A549 (cell line): ENCODE results near the gene IL3. TPM values are rescaled to one million over a fixed set of nuclear protein-coding genes. Genes with fewer than 3 reads are reported as not detected.

Experiments
- ATAC-seq, 2 experiments: fragments of 200-7000 bp in 1 of 2; fragments of >200 bp in 1 of 2; cut with Nextera tagmentation in 1 of 2; cut with Tn5 transposase in 1 of 2; 3 replicates each; pipeline versions ENCODE4 v1.8.0 to v1.9.1; 2018 to 2020; ENCODE audit warnings: mild to moderate bottlenecking in 1 of 2, moderate library complexity in 1 of 2
- CTCF ChIA-PET: fragments of 300-600 bp; sonication (Branson Sonifier 250); formaldehyde crosslinking; extraction: SDS; loops from one replicate; lab custom pipeline; 2021; ENCODE audit warnings: antibody characterized with exemption, inconsistent platforms; lab: Yijun Ruan, JAX
- POLR2A ChIA-PET: fragments of 350-600 bp; formaldehyde crosslinking; extraction: SDS; loops from one replicate; lab custom pipeline; 2021; ENCODE audit warnings: antibody characterized with exemption, inconsistent platforms; lab: Yijun Ruan, JAX
- DNase-seq, 2 experiments: peaks; one replicate each; pipeline versions ENCODE4 v3.0.0 to v3.0.0-alpha.2; 2011 to 2016; ENCODE audit warnings: low read depth in 1 of 2, low spot score in 1 of 2
- FAIRE-seq: peaks from 2 replicates; lab custom pipeline; 2011; peaks lifted over from hg19 to GRCh38; lab: Jason Lieb, UNC
- H3K27ac ChIP-seq, 2 experiments: fragments of >200 bp; sonication (Bioruptor Twin); formaldehyde crosslinking; 3 replicates each; pipeline ENCODE4 v1.5.1; 2016 to 2017
- H3K4me1 ChIP-seq: fragments of >200 bp; sonication (Bioruptor Twin); formaldehyde crosslinking; 3 replicates; pipeline ENCODE4 v1.6.1; 2016
- H3K4me2 ChIP-seq: fragments of >200 bp; sonication (Bioruptor Twin); formaldehyde crosslinking; 3 replicates; pipeline ENCODE4 v1.6.1; 2016
- H3K4me3 ChIP-seq: fragments of >200 bp; sonication (Bioruptor Twin); formaldehyde crosslinking; 3 replicates; pipeline ENCODE4 v1.5.1; 2016
- H3K9me3 ChIP-seq: fragments of >200 bp; sonication (Bioruptor Twin); formaldehyde crosslinking; 3 replicates; pipeline ENCODE4 v1.6.1; 2016
- CHD2 ChIP-seq: fragments of 150-350 bp; IDR thresholded peaks from 2 replicates; pipeline ENCODE4 v1.6.1; 2014; ENCODE audit warnings: low read length; ENCODE audit not compliant: partially characterized antibody
- EHMT2 ChIP-seq: fragments of 200-600 bp; sonication (generic); IDR thresholded peaks from 2 replicates; pipeline ENCODE4 v1.6.1; 2016; ENCODE audit warnings: antibody characterized with exemption, low read depth, mild to moderate bottlenecking, moderate library complexity
- ESRRA ChIP-seq: fragments of 150-350 bp; IDR thresholded peaks from 2 replicates; pipeline ENCODE4 v1.6.1; 2014; ENCODE audit warnings: mild to moderate bottlenecking, low read length, borderline replicate concordance
- FOXS1 ChIP-seq: fragments of 250-450 bp; sonication (Bioruptor Pico); IDR thresholded peaks from 2 replicates; pipeline ENCODE4 v1.5.0; 2020; ENCODE audit warnings: mild to moderate bottlenecking, moderate library complexity
- GATA3 ChIP-seq: IDR thresholded peaks from 2 replicates; pipeline ENCODE4 v1.6.1; 2012; ENCODE audit warnings: borderline replicate concordance
- HOXB13 ChIP-seq: fragments of 250-450 bp; sonication (Bioruptor Pico); IDR thresholded peaks from 2 replicates; pipeline ENCODE4 v1.5.0; 2020; ENCODE audit warnings: low read depth, mild to moderate bottlenecking, moderate library complexity
- JUN ChIP-seq, 2 experiments: fragments of >200 bp; sonication (Bioruptor Twin); formaldehyde crosslinking; IDR thresholded peaks; 2 replicates in 1 of 2; 3 replicates in 1 of 2; pipeline ENCODE4 v1.6.1; 2016 to 2017
- MAFK ChIP-seq: fragments of 450-650 bp; IDR thresholded peaks from 2 replicates; pipeline ENCODE4 v1.6.1; 2014; ENCODE audit not compliant: partially characterized antibody
- MYC ChIP-seq: IDR thresholded peaks from 2 replicates; pipeline ENCODE4 v1.6.1; 2012; ENCODE audit warnings: mild to moderate bottlenecking, inconsistent platforms, low read length, improper control_type of control experiment, borderline replicate concordance
- NPAS2 ChIP-seq: fragments of 250-450 bp; sonication (Bioruptor Pico); IDR thresholded peaks from 2 replicates; pipeline ENCODE4 v1.8.0; 2022; ENCODE audit warnings: mild to moderate bottlenecking, moderate library complexity, borderline replicate concordance
- NR3C1 ChIP-seq: fragments of >200 bp; sonication (Bioruptor Twin); formaldehyde crosslinking; IDR thresholded peaks from 3 replicates; pipeline ENCODE4 v1.6.1; 2017
- PHF8 ChIP-seq: fragments of 200-600 bp; sonication (generic); IDR thresholded peaks from 2 replicates; pipeline ENCODE4 v1.6.1; 2016; ENCODE audit warnings: low read depth, mild to moderate bottlenecking, antibody characterized with exemption, moderate library complexity, borderline replicate concordance
- POLR2AphosphoS2 ChIP-seq: conservative IDR thresholded peaks from 2 replicates; pipeline ENCODE4 v1.6.1; 2012; ENCODE audit warnings: low read length, improper control_type of control experiment, inconsistent platforms
- RCOR1 ChIP-seq: fragments of 150-350 bp; IDR thresholded peaks from 2 replicates; pipeline ENCODE4 v1.6.1; 2014; ENCODE audit warnings: antibody characterized with exemption, low read length, low read depth
- RNF2 ChIP-seq: fragments of 200-600 bp; sonication (generic); IDR thresholded peaks from 2 replicates; pipeline ENCODE4 v1.6.1; 2016; ENCODE audit warnings: low read depth, mild to moderate bottlenecking, antibody characterized with exemption, moderate library complexity, borderline replicate concordance
- TP53 ChIP-seq: fragments of 250-450 bp; sonication (Bioruptor Pico); IDR thresholded peaks from 2 replicates; pipeline ENCODE4 v1.5.0; 2021; ENCODE audit warnings: mild to moderate bottlenecking, moderate library complexity
- ZC3H11A ChIP-seq: fragments of 450-650 bp; IDR thresholded peaks from 2 replicates; pipeline ENCODE4 v1.6.1; 2014; ENCODE audit warnings: antibody characterized with exemption, mild to moderate bottlenecking
- ZFP36 ChIP-seq: fragments of 450-650 bp; IDR thresholded peaks from 2 replicates; pipeline ENCODE4 v1.6.1; 2014; ENCODE audit warnings: borderline replicate concordance; ENCODE audit not compliant: partially characterized antibody
- ZNF302 ChIP-seq: fragments of 250-450 bp; sonication (Bioruptor Pico); IDR thresholded peaks from 2 replicates; pipeline ENCODE4 v1.9.0; 2021; ENCODE audit warnings: inconsistent platforms, mild to moderate bottlenecking, moderate library complexity
- ZSCAN20 ChIP-seq: fragments of 250-450 bp; sonication (Bioruptor Pico); IDR thresholded peaks from 2 replicates; pipeline ENCODE4 v1.8.0; 2022; ENCODE audit warnings: mild to moderate bottlenecking, moderate library complexity
- WGBS: methylation state at CpG from one replicate; pipeline ENCODE4 v1.1.6; 2017; ENCODE audit errors: missing lambda C conversion rate; 5-methylcytosine and 5-hydroxymethylcytosine counted together
- polyA plus RNA-seq, 4 experiments: library from polyadenylated mRNA; depleted of rRNA in 3 of 4; stranded (reverse); fragments of >200 nt; fragmentation: RNase III in 1 of 4; extraction: RNeasy Plus Mini Kit Qiagen cat#74134 plus additional on column Dnase treatment in 1 of 4; gene quantifications; 2 replicates in 3 of 4; 3 replicates in 1 of 4; pipeline ENCODE4 v1.2.3, GENCODE V29; 2011 to 2017
- TF ChIP-seq, protein P1 (sequence below): fragments of >200 bp; sonication (Bioruptor Twin); formaldehyde crosslinking; IDR thresholded peaks from 2 replicates; pipeline ENCODE4 v1.6.1; 2016
- TF ChIP-seq, protein P2 (sequence below): fragments of 250-450 bp; sonication (Bioruptor Pico); IDR thresholded peaks from 2 replicates; pipeline ENCODE4 v1.5.0; 2020; ENCODE audit warnings: low read depth, mild to moderate bottlenecking, moderate library complexity

Gene IL3
- polyA plus RNA-seq, 2 of the 4 experiments (the other 2 are of a cell fraction), result not detected

DNA sequence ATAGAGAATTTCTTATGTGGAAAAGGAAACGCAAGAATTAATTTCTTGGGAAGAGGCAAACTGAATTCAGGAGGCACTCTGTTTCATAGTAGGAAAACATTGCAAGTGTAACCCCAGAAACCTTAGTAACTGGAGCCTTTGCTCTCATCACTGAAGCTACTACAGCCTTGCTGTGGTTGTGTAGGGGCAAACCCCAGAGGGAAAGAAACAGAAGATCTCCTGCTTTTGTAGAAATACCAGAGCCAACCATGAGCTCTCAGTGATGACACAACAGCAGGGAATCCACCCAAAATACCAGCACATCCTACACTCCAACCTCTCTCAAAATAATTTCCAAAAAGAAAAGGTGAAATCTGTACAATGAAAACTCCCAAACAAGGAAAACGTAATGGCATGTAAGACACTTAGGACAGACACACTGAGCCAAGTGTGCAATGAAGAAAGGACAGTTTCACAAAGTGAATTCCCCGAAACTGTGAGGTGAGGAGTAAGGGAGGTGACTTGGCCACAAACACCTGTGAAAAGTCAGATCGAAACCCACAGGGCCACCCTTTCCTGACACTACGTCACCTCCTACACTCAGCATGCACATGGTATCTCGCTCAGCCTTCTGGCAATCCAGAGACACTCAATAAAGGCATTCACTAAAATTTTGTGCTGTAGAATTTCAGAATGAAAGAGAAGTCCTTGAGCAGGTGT is 40.4 kb upstream of the IL3 start:
- DNase-seq, result no peak
- Histone ChIP-seq H3K27ac (no peak overlapping the region), H3K4me3 (no peak overlapping the region), H3K9me3 (no peaks in the 10 kb centered on the region), H3K4me1 (no peaks in the 10 kb centered on the region), H3K4me2 (no peak overlapping the region)
- ATAC-seq, result no peak; a peak in 1 of 6 replicates
- TF ChIP-seq, protein P1, sequence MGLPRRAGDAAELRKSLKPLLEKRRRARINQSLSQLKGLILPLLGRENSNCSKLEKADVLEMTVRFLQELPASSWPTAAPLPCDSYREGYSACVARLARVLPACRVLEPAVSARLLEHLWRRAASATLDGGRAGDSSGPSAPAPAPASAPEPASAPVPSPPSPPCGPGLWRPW, result no peak
- no peak for TF ChIP-seq PHF8
- TF ChIP-seq NPAS2 (CRISPR knock-in tag), result no peak
- WGBS, result 33% methylated on average over 6 of the region's 6 CpGs
- POLR2A ChIA-PET, result no interaction called here
- CTCF ChIA-PET, result interaction anchor here (1.6 kb wide), 1 partner anchor 13 kb away, joined by 9 read pairs; no protein-coding TSS in a partner anchor
- no peak for FAIRE-seq

DNA sequence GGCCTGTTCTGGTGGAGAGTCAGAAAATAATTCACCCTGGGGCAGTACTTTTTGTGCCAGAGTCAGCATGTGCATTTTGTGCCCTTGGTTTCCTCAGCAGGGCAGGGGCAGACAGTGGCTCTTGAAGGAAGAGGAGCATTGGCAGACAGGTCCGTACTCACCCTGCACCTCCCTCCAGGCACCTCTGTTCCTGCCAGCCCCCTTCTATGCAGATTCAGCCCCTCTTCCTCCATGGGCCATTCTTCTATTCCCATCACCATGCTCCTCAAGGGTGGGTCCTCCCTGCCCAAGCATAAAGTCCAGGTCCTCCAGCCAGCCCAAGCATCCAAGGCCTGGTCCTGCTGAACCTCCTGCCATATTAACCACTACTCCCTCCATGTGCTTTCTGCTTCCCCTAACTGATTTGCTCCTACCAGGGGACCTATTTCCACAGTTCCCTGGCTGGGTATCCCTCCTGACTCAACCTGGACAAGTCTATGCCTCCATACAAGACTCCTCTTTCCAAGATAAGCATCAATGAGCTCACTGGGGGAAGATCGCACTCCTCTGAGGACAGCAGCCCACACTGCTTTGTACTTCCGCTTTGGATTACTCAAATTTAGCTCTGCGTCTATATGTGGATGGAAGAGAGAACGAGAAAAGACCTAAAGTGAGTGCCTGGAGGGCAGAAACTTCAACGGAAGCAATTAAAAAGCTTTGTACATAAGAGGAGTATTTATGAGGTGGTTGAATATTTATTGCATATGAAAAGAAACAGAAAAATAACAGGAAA is 39.7 kb upstream of the IL3 start:
- FAIRE-seq (no peak), DNase-seq (no peak), ATAC-seq (peak in 1 of 2 experiments; percentile 17; a peak in 1 of 6 replicates)
- no peaks in the 10 kb centered on the region for H3K4me1 ChIP-seq
- H3K27ac ChIP-seq, result no peak overlapping the region
- no peak overlapping the region for H3K4me2 ChIP-seq
- TF ChIP-seq EHMT2 (no peak), CHD2 (no peak), GATA3 (no peak), ZC3H11A (no peak), TP53 (no peak), MYC (no peak), HOXB13 (no peak), RNF2 (no peak), ESRRA (no peak), ZSCAN20 (no peak), POLR2AphosphoS2 (no peak), RCOR1 (no peak)
- no peaks in the 10 kb centered on the region for H3K9me3 ChIP-seq
- POLR2A ChIA-PET, result no interaction called here
- CTCF ChIA-PET, result interaction anchor here (0.9 to 1.2 kb wide), 2 partner anchors 13 to 432 kb away, joined by 3 read pairs; no protein-coding TSS in a partner anchor
- WGBS, result 51% methylated on average over 6 of the region's 6 CpGs
- no peak overlapping the region for H3K4me3 ChIP-seq

DNA sequence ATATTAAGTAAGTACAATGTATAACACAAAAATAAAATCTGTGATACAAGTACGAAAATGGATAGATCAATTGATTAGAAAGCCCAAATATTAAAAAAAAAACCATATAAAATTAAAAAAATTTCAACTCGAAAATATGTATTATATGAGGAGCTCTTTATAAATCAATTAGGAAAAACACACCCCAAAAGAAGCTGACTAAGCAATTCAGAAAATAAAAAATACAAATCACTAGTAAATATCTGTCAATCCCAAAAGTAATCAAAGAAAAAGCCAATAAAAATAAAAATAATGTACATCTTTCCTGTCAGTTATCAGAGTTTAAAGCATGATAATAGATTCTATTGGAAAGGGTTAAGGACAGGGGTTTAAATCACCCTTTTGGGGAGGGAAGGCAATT is 38.8 kb upstream of the IL3 start:
- no peak overlapping the region for H3K4me3 ChIP-seq
- 13% methylated on average over 2 of the region's 2 CpGs for WGBS

More for the DNA sequence above, 38.8 kb upstream of the IL3 start:
- DNase-seq, result no peak
- Histone ChIP-seq H3K4me2 (no peak overlapping the region), H3K9me3 (no peaks in the 10 kb centered on the region), H3K4me1 (no peaks in the 10 kb centered on the region), H3K27ac (no peak overlapping the region)
- ATAC-seq, result no peak
- ChIA-PET CTCF (interaction anchor here (0.9 to 1.6 kb wide), 3 partner anchors 14 to 433 kb away, joined by 3 read pairs; no protein-coding TSS in a partner anchor), POLR2A (no interaction called here)
- no peak for FAIRE-seq
- TF ChIP-seq JUN (IDR thresholded peaks at IDR 0.05) (no peak), ZNF302 (CRISPR knock-in tag) (no peak), FOXS1 (CRISPR knock-in tag) (no peak), MAFK (peak; percentile 82), ZFP36 (no peak), NR3C1 (no peak)
- TF ChIP-seq, protein P2, sequence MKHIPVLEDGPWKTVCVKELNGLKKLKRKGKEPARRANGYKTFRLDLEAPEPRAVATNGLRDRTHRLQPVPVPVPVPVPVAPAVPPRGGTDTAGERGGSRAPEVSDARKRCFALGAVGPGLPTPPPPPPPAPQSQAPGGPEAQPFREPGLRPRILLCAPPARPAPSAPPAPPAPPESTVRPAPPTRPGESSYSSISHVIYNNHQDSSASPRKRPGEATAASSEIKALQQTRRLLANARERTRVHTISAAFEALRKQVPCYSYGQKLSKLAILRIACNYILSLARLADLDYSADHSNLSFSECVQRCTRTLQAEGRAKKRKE (CRISPR knock-in tag), result no peak
